ENCODE data around the gene FUBP3.

Gene FUBP3

GRCh38 chr9:130662099-130662969, 83.0 kb downstream of the FUBP3 start:
- DNase-seq (ENCODE audit: low spot score): peak; percentile 66

GRCh38 chr9:130662970-130663257, 83.5 kb downstream of the FUBP3 start:
- no peak for DNase-seq (ENCODE audit: low spot score)

GRCh38 chr9:130663258-130663976, 84.0 kb downstream of the FUBP3 start:
- peak; percentile 66 for DNase-seq (ENCODE audit: low spot score)

GRCh38 chr9:130663977-130664250, 84.5 kb downstream of the FUBP3 start:
- DNase-seq (ENCODE audit: low spot score): peak; percentile 60

- DNase-seq (ENCODE audit: low spot score): peak; percentile 69
Measured at GRCh38 chr9:130664251-130665028, 85.1 kb downstream of the FUBP3 start, which contains the start of gene PRDM12. TSS of gene PRDM12 (plus strand) at chr9:130664594. CDS start at chr9:130664654, 60 bp downstream.

- DNase-seq (ENCODE audit: low spot score): no peak
Measured at GRCh38 chr9:130665029-130665430, 85.7 kb downstream of the FUBP3 start.

- peak; percentile 85 for DNase-seq (ENCODE audit: low spot score)
Measured at GRCh38 chr9:130665431-130666392, 86.3 kb downstream of the FUBP3 start.

- DNase-seq (ENCODE audit: low spot score): peak; percentile 70
Measured at GRCh38 chr9:130666393-130667119, 87.2 kb downstream of the FUBP3 start.

- DNase-seq (ENCODE audit: low spot score): no peak
Measured at GRCh38 chr9:130667120-130667435, 87.7 kb downstream of the FUBP3 start.

- DNase-seq (ENCODE audit: low spot score): no peak
Measured at GRCh38 chr9:130668196-130668595, 88.8 kb downstream of the FUBP3 start.

- DNase-seq (ENCODE audit: low spot score): no peak
Measured at GRCh38 chr9:130668659-130669058, 89.3 kb downstream of the FUBP3 start.

GRCh38 chr9:130669965-130670364, 90.6 kb downstream of the FUBP3 start:
- DNase-seq (ENCODE audit: low spot score): no peak

GRCh38 chr9:130670644-130671043, 91.3 kb downstream of the FUBP3 start:
- DNase-seq (ENCODE audit: low spot score): no peak

- no peak for DNase-seq (ENCODE audit: low spot score)
Measured at GRCh38 chr9:130672466-130672865, 93.1 kb downstream of the FUBP3 start.

GRCh38 chr9:130672933-130673615, 93.7 kb downstream of the FUBP3 start:
- no peak for DNase-seq (ENCODE audit: low spot score)

GRCh38 chr9:130675396-130675795, 96.0 kb downstream of the FUBP3 start:
- no peak for DNase-seq (ENCODE audit: low spot score)

GRCh38 chr9:130677252-130677651, 97.9 kb downstream of the FUBP3 start:
- no peak for DNase-seq (ENCODE audit: low spot score)

GRCh38 chr9:130680836-130681768, 101.7 kb downstream of the FUBP3 start:
- peak; percentile 89 for DNase-seq (ENCODE audit: low spot score)

GRCh38 chr9:130681769-130682420, 102.5 kb downstream of the FUBP3 start:
- peak; percentile 77 for DNase-seq (ENCODE audit: low spot score)

Data from ecto neural progenitor cell (in vitro differentiated cells).